K562 (cell line): ENCODE data around the gene ALS2. TPM values are rescaled to one million over a fixed set of nuclear protein-coding genes. Genes with fewer than 3 reads are reported as not detected.

Source experiments
- ATAC-seq: fragments of 200-7000 bp; cut with Tn5 transposase; 3 replicates; pipeline ENCODE4 v1.9.1; 2020; ENCODE audit warnings: moderate library complexity
- BruUV-seq: library from RNA; stranded (reverse); fragments of 400-500 nt; replicated peaks from 2 replicates; lab custom pipeline; 2021; lab: Mats Ljungman, UMichigan
- CTCF ChIA-PET: fragments of 300-600 bp; formaldehyde crosslinking; extraction: SDS; loops from one replicate; lab custom pipeline; 2021; ENCODE audit warnings: low intra/inter-chr PET ratio; lab: Yijun Ruan, JAX
- POLR2A ChIA-PET: fragments of 300-600, 350-650 bp; sonication (Branson Sonifier 250); formaldehyde crosslinking; extraction: SDS; loops from one replicate; lab custom pipeline; 2021; ENCODE audit warnings: antibody characterized with exemption, inconsistent platforms; lab: Yijun Ruan, JAX
- DNase-seq, 4 experiments: peaks; one replicate each; pipeline versions ENCODE4 v3.0.0 to v3.0.0-alpha.2; 2011 to 2018; ENCODE audit warnings: low spot score in 3 of 4, mixed read lengths in 3 of 4; ENCODE audit errors: extremely low read depth in 1 of 4
- FAIRE-seq: peaks from 2 replicates; lab custom pipeline; 2011; peaks lifted over from hg19 to GRCh38; lab: Jason Lieb, UNC
- H2AFZ ChIP-seq: 2 replicates; pipeline ENCODE4 v1.6.0; 2011; ENCODE audit warnings: low read depth, low read length, control low read depth, inconsistent platforms
- H3K27ac ChIP-seq: fragments of 200-600 bp; 3 replicates; pipeline ENCODE4 v1.8.0; 2011; ENCODE audit warnings: low read depth, mild to moderate bottlenecking, control low read depth, inconsistent platforms, low read length, moderate library complexity, mixed read lengths; ENCODE audit errors: extremely low read depth
- H3K27me3 ChIP-seq, 2 experiments: fragments of 300-600 bp in 1 of 2; 2 replicates in 1 of 2; 3 replicates in 1 of 2; pipeline versions ENCODE4 v1.6.0 to v1.8.0; 2011; ENCODE audit warnings: inconsistent platforms in 2 of 2, low read length in 2 of 2, mild to moderate bottlenecking in 1 of 2, mixed read lengths in 1 of 2, moderate library complexity in 1 of 2; ENCODE audit not compliant: control insufficient read depth in 2 of 2, insufficient read depth in 2 of 2
- H3K36me3 ChIP-seq: fragments of 300-600 bp; 3 replicates; pipeline ENCODE4 v1.8.0; 2011; ENCODE audit warnings: mild to moderate bottlenecking, low read length, inconsistent platforms; ENCODE audit not compliant: control insufficient read depth, insufficient read depth
- H3K4me1 ChIP-seq, 2 experiments: fragments of 200-600 bp in 1 of 2; replicated peaks in 1 of 2; 2 replicates in 1 of 2; 3 replicates in 1 of 2; pipeline versions ENCODE4 v1.5.1 to v1.8.0; 2011; ENCODE audit warnings: inconsistent platforms in 2 of 2, low read length in 2 of 2, mild to moderate bottlenecking in 1 of 2, mixed read lengths in 1 of 2, moderate library complexity in 1 of 2; ENCODE audit not compliant: control insufficient read depth in 2 of 2, insufficient read depth in 2 of 2
- H3K4me2 ChIP-seq: 2 replicates; pipeline ENCODE4 v1.6.1; 2011; ENCODE audit warnings: low read length, control low read depth, inconsistent platforms, mixed read lengths; ENCODE audit not compliant: insufficient read depth
- H3K4me3 ChIP-seq: fragments of 200-600 bp; sonication (generic), shearing (Covaris generic); 2 replicates; pipeline ENCODE4 v1.5.1; 2016; ENCODE audit warnings: control low read depth, inconsistent platforms
- H3K79me2 ChIP-seq: fragments of 200-600 bp; 3 replicates; pipeline ENCODE4 v1.8.0; 2011; ENCODE audit warnings: low read length, inconsistent platforms; ENCODE audit not compliant: control insufficient read depth, insufficient read depth
- H3K9ac ChIP-seq, 2 experiments: 2 replicates each; pipeline versions ENCODE4 v1.6.0 to v1.6.1; 2011; ENCODE audit warnings: low read depth in 2 of 2, low read length in 2 of 2, control low read depth in 1 of 2, inconsistent platforms in 1 of 2, mild to moderate bottlenecking in 1 of 2, mixed read lengths in 1 of 2; ENCODE audit not compliant: insufficient read depth in 1 of 2
- H3K9me1 ChIP-seq: one replicate; pipeline ENCODE4 v1.6.0; 2011; ENCODE audit warnings: inconsistent platforms, mild to moderate bottlenecking, low read length, moderate library complexity; ENCODE audit not compliant: control insufficient read depth, insufficient read depth
- H3K9me3 ChIP-seq: replicated peaks from 2 replicates; pipeline ENCODE4 v1.5.1; 2011; ENCODE audit warnings: low read depth, low read length, inconsistent platforms; ENCODE audit not compliant: control insufficient read depth, insufficient read depth
- H4K20me1 ChIP-seq: replicated peaks from 2 replicates; pipeline ENCODE4 v1.6.1; 2011; ENCODE audit warnings: low read length, inconsistent platforms, mixed read lengths; ENCODE audit not compliant: control insufficient read depth, insufficient read depth
- ATF1 ChIP-seq, 2 experiments: fragments of 450-650 bp in 1 of 2; IDR thresholded peaks; 2 replicates each; pipeline ENCODE4 v1.6.1; 2016; ENCODE audit warnings: missing compliant biosample characterization in 1 of 2, missing genetic modification characterization in 1 of 2
- BCOR ChIP-seq: fragments of 450-650 bp; IDR thresholded peaks from 2 replicates; pipeline ENCODE4 v1.6.1; 2016
- CREM ChIP-seq: IDR thresholded peaks from 2 replicates; pipeline ENCODE4 v1.6.1; 2014; ENCODE audit warnings: antibody characterized with exemption, low read depth
- E2F3 ChIP-seq: fragments of 250-450 bp; sonication (Bioruptor Pico); IDR thresholded peaks from 2 replicates; pipeline ENCODE4 v1.4.0; 2020; ENCODE audit warnings: mild to moderate bottlenecking
- ESRRA ChIP-seq: fragments of 450-650 bp; IDR thresholded peaks from 2 replicates; pipeline ENCODE4 v1.6.1; 2014; ENCODE audit warnings: low read depth, mild to moderate bottlenecking, moderate library complexity, borderline replicate concordance
- HDGF ChIP-seq: fragments of 450-650 bp; IDR thresholded peaks from 2 replicates; pipeline ENCODE4 v1.6.1; 2016
- KDM2B ChIP-seq: fragments of 250-450 bp; sonication (Bioruptor Pico); IDR thresholded peaks from 2 replicates; pipeline ENCODE4 v1.8.0; 2021; ENCODE audit warnings: mild to moderate bottlenecking, moderate library complexity
- MTA2 ChIP-seq: fragments of 450-650 bp; IDR thresholded peaks from 2 replicates; pipeline ENCODE4 v1.6.1; 2016; ENCODE audit warnings: low read depth
- NCOA2 ChIP-seq, 2 experiments: fragments of 450-650 bp; IDR thresholded peaks; 2 replicates each; pipeline ENCODE4 v1.6.1; 2018; ENCODE audit warnings: mild to moderate bottlenecking in 2 of 2, moderate library complexity in 1 of 2; ENCODE audit not compliant: partially characterized antibody in 2 of 2
- NCOR1 ChIP-seq: fragments of 450-650 bp; IDR thresholded peaks from 2 replicates; pipeline ENCODE4 v1.6.1; 2016; ENCODE audit warnings: mild to moderate bottlenecking, moderate library complexity
- PML ChIP-seq: IDR thresholded peaks from 2 replicates; pipeline ENCODE4 v1.6.1; 2012; ENCODE audit warnings: low read length, inconsistent platforms
- POLR2B ChIP-seq: fragments of 450-650 bp; IDR thresholded peaks from 2 replicates; pipeline ENCODE4 v1.6.1; 2018; ENCODE audit warnings: low read depth; ENCODE audit not compliant: partially characterized antibody
- ZNF551 ChIP-seq: fragments of 250-450 bp; sonication (Bioruptor Pico); IDR thresholded peaks from 2 replicates; pipeline ENCODE4 v1.5.0; 2021; ENCODE audit warnings: mild to moderate bottlenecking, moderate library complexity
- ZNF780A ChIP-seq: fragments of 250-450 bp; sonication (Bioruptor Pico); IDR thresholded peaks from 2 replicates; pipeline ENCODE4 v1.5.0; 2021; ENCODE audit warnings: mild to moderate bottlenecking
- WGBS: fragments of 100-300 bp; shearing (Covaris generic); methylation state at CpG from one replicate; pipeline ENCODE4 v1.1.6; 2016; ENCODE audit warnings: low coverage, mixed read lengths; ENCODE audit not compliant: insufficient coverage; ENCODE audit errors: missing lambda C conversion rate; 5-methylcytosine and 5-hydroxymethylcytosine counted together
- in situ Hi-C: fragments of 300-500 bp; cut with MboI; formaldehyde crosslinking; loops from 4 replicates; pipeline ENCODE4 v1.15.0; 2018; ENCODE audit warnings: inconsistent platforms, mixed read lengths
- intact Hi-C: fragments of 100-400 bp; cut with micrococcal nuclease; formaldehyde crosslinking; loops from 2 replicates; pipeline ENCODE4 v1.14.2; 2022
- polyA plus RNA-seq, 8 experiments: library from polyadenylated mRNA; depleted of rRNA in 4 of 8; stranded (reverse) in 5 of 8; unstranded in 3 of 8; fragments of >200 nt; fragmentation: Nextera tagmentation in 2 of 8; fragmentation: Illumina TruSeq in 1 of 8; extraction: Ambion mirVana in 2 of 8; extraction: Trizol in 1 of 8; gene quantifications; 2 replicates each; pipeline versions ENCODE4 v1.2.1 to v1.2.3, GENCODE V29; 2011 to 2014; ENCODE audit warnings: inconsistent platforms in 1 of 8, missing spikeins in 1 of 8
- total RNA-seq, 7 experiments: library from RNA; depleted of rRNA in 6 of 7; stranded (reverse); fragments of >200 nt in 6 of 7; fragmentation: Illumina TruSeq in 2 of 7; extraction: Trizol in 2 of 7; gene quantifications; 2 replicates each; pipeline versions ENCODE4 v1.2.1 to v1.2.3, GENCODE V29; 2011 to 2021; ENCODE audit warnings: low replicate concordance in 1 of 7
- TF ChIP-seq, protein P1 (sequence below), 2 experiments: fragments of 250-450 bp in 1 of 2; fragments of 450-650 bp in 1 of 2; sonication (Bioruptor Pico) in 1 of 2; IDR thresholded peaks; 2 replicates each; pipeline versions ENCODE4 v1.6.1 to v1.8.0; 2016 to 2021; ENCODE audit warnings: mild to moderate bottlenecking in 2 of 2, moderate library complexity in 2 of 2, missing compliant biosample characterization in 1 of 2, missing genetic modification characterization in 1 of 2
- TF ChIP-seq, protein P2 (sequence below): sonication (generic); formaldehyde crosslinking; IDR thresholded peaks from 2 replicates; pipeline ENCODE4 v1.9.0; 2022; ENCODE audit warnings: mild to moderate bottlenecking, missing genetic modification reagents

Gene ALS2
- total and polyA plus RNA-seq, 9 of the 15 experiments (the other 6 are each of a cell fraction or from before 2014, with no cell fraction given) = 5.2 to 17.7 (median 11.6) TPM

DNA sequence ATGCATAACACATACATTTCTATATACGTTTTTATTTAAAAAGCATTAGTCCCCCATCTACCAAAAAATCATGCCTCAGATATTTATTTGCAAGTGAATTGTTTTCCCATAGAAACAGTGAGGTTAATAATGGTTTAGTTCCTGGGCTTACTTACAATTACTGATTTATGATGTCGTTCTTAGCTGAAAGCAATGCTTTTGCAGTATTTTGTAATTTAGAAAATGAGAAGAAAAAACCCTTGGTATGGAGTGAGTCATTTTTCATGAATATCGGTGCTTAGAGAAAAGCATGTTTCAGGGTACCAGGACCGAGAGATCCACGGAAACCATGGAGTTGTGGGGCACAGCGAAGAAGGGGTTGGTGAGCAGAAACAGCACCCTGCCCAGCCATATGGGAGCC is 13.6 kb upstream of the ALS2 start:
- H3K27me3 ChIP-seq = no peaks in the 10 kb centered on the region
- H3K9me3 ChIP-seq = no peaks in the 10 kb centered on the region
- H3K4me1 ChIP-seq = peaks cover 0 to 4% of the 10 kb centered on the region in 2 experiments; a peak in 3 of 5 replicates
- intact Hi-C loops (no loop called here), in situ Hi-C loops (loop anchor here (5.0 kb wide), 1 partner anchor 383 kb away; no protein-coding TSS in a partner anchor)
- no peaks in the 10 kb centered on the region for H4K20me1 ChIP-seq
- 31% methylated on average over 5 of the region's 6 CpGs for WGBS
- ChIA-PET CTCF (no interaction called here), POLR2A (no interaction called here)
- DNase-seq = no peak
- ATAC-seq = no peak
- BruUV-seq = no TSS peak
- H3K9me1 ChIP-seq = no peaks in the 10 kb centered on the region
- H3K79me2 ChIP-seq = no peaks in the 10 kb centered on the region
- H3K27ac ChIP-seq = no peak overlapping the region
- H3K4me3 ChIP-seq = no peak overlapping the region
- H2AFZ ChIP-seq = no peak overlapping the region
- no peak overlapping the region for H3K4me2 ChIP-seq
- no peaks in the 10 kb centered on the region for H3K36me3 ChIP-seq
- TF ChIP-seq ESRRA (no peak), ZNF780A (CRISPR knock-in tag) (no peak), CREM (no peak), POLR2B (no peak), MTA2 (no peak), KDM2B (CRISPR knock-in tag) (no peak), HDGF (no peak), E2F3 (no peak), NCOA2 (IDR thresholded peaks at IDR 0.05; ENCODE audit: partially characterized antibody in 2 of 2) (no peak), NCOR1 (no peak), BCOR (no peak), PML (no peak), ZNF551 (no peak), ATF1 (CRISPR knock-in tag; IDR thresholded peaks at IDR 0.05) (no peak), ATF1 (tag; IDR thresholded peaks at IDR 0.05) (no peak)
- TF ChIP-seq, protein P1, sequence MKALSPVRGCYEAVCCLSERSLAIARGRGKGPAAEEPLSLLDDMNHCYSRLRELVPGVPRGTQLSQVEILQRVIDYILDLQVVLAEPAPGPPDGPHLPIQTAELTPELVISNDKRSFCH (CRISPR knock-in tag; IDR thresholded peaks at IDR 0.05) = no peak
- TF ChIP-seq, protein P1 (tag; IDR thresholded peaks at IDR 0.05) = no peak
- TF ChIP-seq, protein P2, sequence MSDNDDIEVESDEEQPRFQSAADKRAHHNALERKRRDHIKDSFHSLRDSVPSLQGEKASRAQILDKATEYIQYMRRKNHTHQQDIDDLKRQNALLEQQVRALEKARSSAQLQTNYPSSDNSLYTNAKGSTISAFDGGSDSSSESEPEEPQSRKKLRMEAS (CRISPR knock-in tag) = no peak
- TF ChIP-seq, all 486 proteins: peak for 0
- H3K9ac ChIP-seq = no peak overlapping the region
- no peak for FAIRE-seq
